Non-pigmented ciliary epithelial cell (primary cell): ENCODE measurements around the gene CEP43.

ENCODE experiments used
- DNase-seq: peaks from one replicate; pipeline ENCODE4 v3.0.0-alpha.2; 2010; ENCODE audit warnings: low read depth

Gene CEP43

GRCh38 chr6:167013946-167014345 lies 14.7 kb downstream of the CEP43 start:
- DNase-seq: no peak

- no peak for DNase-seq
Observed at GRCh38 chr6:167015302-167015701, 16.1 kb downstream of the CEP43 start.

- DNase-seq: no peak
Observed at GRCh38 chr6:167020206-167020605, 21.0 kb downstream of the CEP43 start.

- DNase-seq: no peak
Observed at GRCh38 chr6:167027308-167027707, 28.1 kb downstream of the CEP43 start.

GRCh38 chr6:167027772-167028171 lies 28.6 kb downstream of the CEP43 start:
- no peak for DNase-seq

GRCh38 chr6:167030222-167031072 lies 31.2 kb downstream of the CEP43 start:
- no peak for DNase-seq

- DNase-seq: no peak
Observed at GRCh38 chr6:167031082-167031709, 32.0 kb downstream of the CEP43 start.

GRCh38 chr6:167034056-167034455 lies 34.9 kb downstream of the CEP43 start:
- DNase-seq: no peak

GRCh38 chr6:167037762-167038161 lies 38.6 kb downstream of the CEP43 start:
- DNase-seq: no peak

GRCh38 chr6:167044696-167045095 lies 45.5 kb downstream of the CEP43 start:
- DNase-seq: no peak

- no peak for DNase-seq
Observed at GRCh38 chr6:167045828-167046580, 46.8 kb downstream of the CEP43 start.

- no peak for DNase-seq
Observed at GRCh38 chr6:167046861-167047495, 47.8 kb downstream of the CEP43 start.

- no peak for DNase-seq
Observed at GRCh38 chr6:167047554-167047953, 48.4 kb downstream of the CEP43 start.
